ENCODE results near the gene DDN.
A peak's percentile ranks its signal among the peaks of the same experiment; 100 is the strongest.

DDN gene

DNA sequence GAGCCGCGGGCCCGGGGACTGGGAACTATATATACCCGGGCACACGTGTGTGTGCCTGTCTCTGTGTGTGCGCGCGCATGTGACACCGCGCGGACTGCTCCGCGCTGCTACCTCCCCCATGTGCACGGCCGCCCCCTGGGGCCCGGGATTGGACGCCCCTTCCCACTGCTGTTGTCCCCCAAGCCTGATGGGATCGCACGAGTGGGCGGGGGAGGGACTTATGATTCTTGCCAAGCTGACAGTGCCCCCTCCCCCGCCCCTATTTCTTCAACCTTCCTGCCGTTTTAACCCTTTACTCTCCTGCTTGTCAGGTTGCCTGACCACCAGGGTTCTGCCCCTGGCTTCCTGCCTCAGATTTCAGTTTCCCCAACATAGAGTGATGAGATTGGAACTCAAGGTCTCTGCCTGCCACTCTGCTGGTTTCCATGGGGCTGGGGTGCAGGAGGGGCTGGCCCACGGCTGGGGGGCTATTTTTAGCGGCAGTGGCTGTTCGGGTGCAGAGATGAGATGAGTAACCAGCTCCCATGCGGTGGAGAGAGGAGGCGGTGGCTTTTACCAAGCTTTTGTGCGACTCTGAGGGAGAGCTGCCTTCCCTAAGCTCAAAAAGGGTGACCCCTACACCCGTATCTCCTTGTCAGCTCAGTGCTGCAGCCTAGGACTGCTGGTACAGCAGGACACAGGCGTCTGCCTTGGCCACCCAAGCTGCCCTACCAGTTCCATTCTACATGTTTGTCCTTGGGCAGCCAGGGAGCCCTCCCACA, at the start of gene DDN:
Gene DDN (minus strand): TSS at position 5 of the 761 bp plus-strand sequence. CDS start 88 bp downstream, outside the sequence.
- peak; percentile 54 for DNase-seq

DNA sequence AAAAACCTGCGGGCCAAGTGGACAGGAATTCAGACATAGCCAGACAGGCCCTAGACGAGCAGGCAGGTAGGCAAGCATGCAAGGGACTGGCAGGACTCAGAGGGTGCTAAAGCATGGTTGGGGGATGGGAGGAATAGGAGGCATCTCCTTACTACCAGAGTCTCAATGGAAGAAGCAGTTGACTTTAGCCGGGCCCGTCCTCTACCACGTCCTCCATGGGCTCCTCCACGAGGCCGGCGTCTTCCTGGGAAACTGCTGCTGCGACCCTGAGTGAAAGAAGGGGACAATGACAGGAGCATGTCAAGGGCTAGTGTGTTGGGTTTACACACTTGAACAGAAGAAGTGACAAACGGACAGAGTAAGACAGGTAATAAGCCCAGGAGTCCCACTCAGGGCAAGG, 49.8 kb upstream of the DDN start:
- DNase-seq = no peak

DNA sequence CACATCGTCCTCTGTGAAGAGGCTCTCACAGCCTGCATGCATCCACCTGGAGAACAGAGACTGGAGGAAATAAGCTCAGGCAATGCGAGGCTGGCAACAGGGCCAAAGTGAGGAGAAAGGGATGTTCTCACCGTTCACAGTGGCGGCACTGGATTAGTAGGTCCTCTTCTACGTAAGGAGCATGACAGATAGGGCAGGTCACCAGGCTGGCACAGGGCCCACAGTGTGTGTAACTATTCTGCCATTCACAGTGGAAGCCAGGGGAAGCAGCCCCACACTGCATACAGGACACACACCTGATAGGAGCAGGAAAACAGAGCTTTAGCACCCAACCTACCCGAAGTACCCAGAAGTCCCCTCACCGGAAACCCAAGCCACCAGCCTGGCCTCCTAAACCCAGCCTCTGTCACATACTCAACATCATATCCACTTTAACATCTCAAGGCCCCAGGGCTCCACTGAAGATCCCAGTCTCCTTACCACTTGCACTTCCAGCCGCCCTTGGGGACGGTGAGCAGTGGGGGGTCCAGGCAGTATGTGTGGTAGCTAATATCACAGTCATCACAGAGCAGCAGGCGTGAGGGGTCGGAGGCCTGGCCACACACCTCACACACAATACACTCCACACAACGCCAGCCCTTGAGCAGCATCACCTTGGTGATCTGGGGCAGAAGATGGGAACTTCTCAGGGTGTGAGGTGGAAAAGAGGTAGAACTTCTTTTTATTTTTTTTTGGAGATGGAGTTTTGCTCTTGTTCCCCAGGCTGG, 47.1 kb upstream of the DDN start:
- DNase-seq = no peak

DNA sequence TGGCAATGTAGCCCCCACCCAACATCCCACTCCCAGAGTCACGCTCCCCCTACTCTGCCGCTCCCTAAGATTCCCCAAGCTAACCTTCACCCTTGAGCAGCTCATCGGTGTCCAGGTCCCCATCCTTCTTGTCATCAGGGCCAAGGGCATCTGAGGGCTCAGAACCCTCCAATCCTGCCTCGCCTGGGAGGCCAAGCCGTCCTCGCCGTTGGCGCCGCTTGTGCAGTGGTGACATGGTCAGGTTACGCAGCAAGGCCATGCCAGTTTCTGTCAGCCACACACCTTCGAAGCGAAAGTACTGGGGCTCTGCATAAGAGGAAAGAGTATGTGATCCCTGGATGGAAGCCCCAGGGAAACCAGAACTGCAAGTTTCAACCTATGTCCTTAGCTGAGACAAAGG, 45.5 kb upstream of the DDN start:
- DNase-seq = no peak

DNA sequence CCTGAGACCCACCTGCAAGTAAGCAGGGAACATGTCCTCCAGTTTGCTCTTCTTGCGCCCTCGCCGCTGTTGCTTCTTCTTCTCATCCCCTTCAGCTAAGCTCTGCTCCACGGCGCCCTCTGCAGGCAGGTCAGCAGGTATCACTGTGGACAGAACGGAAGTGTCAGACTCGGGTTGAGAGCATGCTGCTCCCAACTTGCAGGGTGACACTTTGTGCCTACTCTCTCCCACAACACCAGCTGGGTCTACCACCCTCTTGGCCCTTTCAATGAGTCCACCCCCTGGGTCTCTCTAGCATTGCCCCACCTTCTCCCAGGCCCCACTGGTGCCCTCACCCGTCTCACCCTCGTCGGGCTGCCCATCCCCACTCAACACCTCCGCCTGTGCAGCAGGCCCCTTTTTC, 44.7 kb upstream of the DDN start:
- peak; percentile 77 for DNase-seq

DNA sequence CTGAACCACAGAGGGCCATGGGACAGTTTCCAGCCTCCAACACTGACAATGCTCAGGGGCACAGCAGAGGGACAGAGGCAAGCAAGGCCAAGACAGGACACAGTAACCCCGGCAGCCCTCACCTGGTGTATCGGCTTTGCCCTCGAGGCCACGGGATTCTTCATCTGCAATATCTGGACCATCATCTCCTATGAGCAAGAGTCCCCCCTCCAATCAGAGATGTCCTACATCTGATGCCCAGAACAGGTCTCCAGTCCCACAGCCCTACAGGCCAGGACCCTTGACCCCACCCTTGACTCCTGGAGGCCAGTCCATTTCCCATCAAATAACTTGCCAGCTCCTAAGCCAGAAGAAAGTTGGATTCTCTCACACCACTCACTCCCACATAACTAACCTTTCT, 44.1 kb upstream of the DDN start:
- DNase-seq = no peak

DNA sequence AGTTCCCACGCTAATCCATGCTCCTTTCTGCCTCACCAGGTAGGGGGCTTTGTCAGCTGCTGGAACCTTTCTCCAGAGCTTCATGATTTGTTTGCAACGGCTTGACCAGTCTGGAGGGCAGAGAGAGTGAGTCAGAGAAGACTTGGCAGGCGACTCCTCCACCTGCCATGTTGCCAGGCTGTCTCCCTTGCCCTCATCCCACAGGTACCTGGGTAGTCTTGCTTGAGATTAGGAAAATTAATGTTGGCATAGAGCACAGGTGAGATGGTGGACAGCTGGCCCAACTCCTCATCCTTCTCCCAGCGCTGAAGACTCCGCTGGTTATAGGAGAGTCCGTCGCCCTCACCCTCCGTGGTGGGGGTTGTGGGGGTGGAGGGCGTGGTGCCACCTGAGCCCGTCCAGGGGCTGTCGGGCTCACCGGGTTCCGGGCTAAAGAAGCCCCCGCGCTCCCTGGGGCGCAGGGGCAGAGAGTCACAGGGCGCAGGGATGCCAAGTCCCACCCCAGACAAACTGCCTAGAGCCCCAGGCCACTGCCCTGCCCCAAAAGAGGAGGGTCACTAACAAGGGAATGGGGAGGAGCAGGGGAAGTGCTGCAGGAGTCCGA, 42.8 kb upstream of the DDN start:
- DNase-seq = no peak

DNA sequence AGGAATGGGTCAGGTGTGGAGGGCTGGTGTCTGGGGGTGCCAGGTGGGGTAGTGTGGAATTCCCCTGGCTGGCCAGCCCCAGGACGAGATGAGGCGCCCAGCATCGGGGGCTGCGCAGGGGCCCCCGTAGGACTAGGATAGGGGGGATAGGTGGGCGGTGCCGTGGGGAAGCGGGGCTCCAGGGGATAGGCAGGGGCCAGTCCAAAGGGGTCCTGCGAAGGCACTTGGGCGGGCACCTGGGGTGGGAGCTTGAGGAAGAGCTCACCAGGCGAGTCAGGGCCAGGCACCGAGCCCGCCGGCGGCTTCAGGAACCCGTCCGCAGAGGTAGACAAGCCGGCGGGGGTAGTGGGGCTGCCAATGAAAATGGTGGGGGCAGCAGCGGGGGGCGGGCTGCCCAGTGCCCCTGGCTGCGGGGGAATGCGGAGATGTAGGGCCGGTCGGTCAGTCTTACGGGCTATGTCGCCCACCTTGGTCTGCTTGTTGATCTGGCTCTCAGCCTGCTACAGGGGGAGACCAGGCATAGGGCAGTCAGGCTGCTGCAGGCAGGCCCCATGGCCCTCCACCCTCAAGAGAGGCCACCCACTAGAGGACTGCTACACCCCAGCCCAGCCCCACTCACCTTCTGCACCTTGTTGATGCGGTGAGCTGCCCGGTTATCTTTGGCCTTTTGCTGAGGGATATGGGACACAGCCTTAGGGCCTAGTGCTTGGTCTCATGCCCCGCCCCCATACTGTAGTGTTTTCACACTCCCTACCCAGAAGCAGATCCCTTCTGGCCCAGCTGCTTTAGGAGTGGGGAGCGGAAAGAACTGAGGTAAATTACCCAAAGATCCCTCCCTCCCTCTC, 42.1 kb upstream of the DDN start:
- DNase-seq = no peak

DNA sequence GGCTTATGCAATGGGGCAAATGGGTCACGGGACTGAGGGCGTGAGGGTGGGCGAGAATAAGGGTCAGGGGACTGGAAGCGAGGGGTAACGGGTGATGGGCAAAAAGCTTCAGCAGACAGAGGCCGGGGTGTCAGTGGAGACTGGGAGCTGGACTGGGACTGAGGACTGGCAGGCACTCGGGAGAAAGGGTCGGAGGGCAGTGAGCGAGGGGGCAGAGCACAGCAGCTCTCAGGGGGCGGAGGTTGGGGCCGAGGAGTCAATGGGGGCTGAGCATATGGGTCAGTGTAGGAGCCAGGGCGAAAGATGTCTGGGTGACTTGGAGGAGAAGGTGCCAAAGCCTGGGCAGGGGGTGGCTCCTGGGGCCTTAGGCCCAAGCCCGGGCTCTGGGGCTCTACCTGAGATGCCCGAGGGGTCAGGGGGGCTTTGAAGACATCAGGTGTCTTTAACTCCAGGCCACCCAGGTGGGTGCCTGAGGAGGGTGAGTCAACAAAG, 41.2 kb upstream of the DDN start:
- no peak for DNase-seq

DNA sequence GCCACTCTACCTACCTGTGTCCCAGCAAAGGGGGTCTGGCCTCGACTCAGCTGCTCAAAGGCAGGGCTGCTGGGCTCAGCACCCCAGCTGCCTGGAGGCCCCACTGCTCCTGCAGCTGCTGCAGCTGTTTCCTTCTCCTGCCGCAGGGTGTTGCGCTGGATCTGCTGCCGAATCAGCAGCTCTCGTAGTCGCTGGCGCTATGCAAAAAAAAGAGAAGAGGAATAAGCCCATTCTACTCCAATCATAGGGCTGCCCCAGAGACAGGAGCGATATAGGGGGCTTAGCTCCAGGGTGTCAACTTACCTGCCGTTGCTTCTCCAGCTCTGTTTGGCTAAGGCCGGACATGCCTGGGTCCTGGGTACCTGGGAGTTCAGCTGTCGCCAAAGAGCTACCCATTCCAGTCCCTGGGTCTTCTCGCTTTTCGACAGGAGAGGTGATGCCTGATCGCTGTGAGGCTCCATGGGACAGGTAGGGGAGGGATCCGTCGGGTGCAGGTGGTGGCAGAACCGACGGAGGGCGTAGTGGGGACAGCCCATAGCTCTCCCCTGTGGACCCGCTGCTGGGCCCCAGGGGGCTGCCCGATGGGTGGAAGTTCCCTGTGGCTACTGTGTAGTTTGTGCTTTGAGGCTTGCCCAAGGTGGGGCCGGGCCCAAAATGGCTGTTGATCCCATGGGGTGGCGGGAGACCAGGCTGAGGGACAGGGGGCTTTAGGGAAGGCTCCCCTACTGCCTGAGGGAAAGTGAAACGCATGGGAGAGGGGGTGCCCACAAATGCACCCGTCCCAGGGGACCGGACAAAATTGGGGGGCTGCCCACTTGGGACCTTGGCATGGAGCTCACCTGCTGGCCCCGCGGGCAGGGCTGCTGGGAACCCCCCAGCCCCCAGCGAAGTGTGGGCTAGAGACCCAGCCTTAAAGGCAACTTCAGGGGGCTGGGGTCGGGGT, 40.5 kb upstream of the DDN start:
- no peak for DNase-seq

DNA sequence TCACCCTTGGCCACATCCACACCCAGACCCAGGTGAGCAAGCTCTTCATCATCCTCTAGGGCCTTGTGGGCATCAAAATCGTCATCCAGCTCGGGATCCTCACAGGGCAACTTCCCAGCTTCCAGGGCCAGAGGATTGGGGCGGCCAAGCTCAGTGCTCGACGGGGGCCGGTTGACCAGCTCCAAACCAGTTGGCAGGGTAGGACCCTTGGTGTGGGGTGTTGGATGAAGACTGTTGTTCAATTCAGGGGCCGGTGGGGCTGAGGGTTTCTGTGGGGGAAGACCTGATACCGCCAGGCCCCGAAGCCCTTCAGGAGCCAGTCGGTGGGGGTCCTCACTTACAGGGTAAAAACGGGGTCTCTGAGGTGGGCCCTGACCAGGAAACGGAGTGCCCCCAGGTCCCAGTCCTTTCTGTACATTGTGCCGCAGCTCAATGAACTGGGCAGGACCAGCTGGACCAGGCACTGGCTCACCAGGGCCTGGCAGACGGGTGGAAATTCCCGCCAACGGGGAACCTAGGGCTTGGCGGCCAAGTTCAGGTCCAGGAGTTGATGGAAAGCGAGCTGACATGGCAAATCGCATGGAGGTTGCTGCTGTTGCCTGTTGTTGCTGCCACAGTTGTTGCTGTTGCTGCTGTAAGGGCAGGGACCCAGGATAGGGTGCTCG, 39.2 kb upstream of the DDN start:
- no peak for DNase-seq

DNA sequence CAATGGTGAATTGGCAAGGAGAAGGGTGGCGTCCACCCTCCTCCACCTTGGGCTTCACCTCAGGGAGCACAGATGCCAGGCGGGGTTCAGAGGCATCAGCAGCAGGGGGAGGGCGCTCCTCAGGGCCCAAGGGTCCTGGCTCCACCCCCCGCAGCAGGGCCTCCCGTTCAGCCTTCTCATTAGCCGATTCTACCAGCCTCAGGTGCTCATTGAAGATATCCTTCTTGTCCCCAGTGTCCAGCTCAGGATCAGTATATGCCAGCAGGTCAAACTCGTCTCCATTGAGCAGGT, 38.7 kb upstream of the DDN start:
- DNase-seq = no peak

DNA sequence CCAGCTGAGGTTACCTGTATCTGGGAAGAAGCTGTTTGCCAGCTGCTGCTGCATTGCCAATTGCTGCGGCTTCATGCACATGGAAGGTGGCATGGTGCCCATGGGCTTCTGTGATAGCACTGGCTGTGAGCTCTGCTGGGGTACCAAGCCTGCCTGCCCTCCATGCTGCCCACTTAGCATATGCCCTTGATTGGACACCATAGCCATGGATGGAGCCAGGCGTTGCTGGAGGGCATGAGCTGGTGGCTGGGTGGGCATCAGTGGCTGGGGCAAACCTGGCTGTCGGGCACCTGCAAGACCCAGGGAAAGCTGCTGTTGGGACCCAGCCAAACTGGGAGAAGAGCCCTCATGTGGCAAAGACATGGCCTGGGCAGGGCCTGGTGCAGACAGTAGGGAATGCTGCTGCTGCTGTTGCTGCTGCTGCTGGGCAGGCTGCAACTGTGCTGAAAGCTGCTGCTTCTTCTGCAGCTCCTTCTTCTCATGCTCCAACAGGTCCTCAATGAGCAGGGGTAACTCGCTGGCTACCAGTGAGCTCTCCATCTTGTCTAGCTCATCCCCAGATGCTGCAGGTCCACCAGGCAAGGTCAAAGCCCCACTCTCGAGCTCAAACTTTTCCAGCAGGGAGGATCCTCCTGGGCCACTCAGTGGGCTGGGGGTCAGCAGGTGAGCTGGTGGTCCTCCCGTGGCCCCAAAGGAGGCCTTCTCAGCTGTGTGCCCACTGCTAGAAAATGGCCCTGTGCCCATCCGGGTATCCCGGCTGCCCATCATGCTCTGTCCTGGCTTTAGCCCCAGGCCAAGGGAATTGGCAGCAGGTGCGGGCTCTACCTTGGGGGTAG, 38.2 kb upstream of the DDN start:
- no peak for DNase-seq

DNA sequence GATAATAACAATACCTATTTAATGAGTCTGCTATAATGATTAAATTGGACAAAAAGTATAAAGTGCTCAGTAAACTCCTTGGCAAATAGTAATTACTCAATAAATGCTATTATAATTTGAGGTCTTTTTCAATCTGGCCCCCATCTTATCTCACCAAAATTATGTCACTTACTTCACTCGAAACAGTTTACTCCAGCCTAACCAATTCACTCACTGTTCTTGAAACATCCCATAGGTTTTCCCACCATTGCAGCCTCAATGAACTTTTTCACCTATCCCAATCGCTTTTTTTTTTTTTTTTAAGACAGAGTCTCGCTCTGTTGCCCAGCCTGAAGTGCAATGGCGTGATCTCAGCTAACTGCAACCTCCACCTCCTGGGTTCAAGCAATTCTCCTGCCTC, 36.9 kb upstream of the DDN start:
- no peak for DNase-seq

DNA sequence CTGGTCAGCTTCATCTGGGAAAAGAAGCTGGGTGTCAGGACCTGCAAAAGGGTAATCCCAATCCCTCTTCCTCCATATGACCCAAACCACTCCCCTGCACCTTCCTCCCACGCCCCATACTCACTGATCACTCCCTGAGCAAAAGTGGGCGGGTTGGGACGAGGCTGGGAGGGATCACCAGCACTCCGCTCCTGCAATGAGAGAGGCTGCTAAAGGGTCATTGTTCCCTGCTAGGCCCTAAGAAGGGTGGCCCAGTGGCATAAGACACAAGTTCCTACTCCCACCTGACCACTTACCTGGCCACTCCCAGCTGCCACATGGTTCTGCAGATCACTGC, 35.1 kb upstream of the DDN start:
- no peak for DNase-seq

DNA sequence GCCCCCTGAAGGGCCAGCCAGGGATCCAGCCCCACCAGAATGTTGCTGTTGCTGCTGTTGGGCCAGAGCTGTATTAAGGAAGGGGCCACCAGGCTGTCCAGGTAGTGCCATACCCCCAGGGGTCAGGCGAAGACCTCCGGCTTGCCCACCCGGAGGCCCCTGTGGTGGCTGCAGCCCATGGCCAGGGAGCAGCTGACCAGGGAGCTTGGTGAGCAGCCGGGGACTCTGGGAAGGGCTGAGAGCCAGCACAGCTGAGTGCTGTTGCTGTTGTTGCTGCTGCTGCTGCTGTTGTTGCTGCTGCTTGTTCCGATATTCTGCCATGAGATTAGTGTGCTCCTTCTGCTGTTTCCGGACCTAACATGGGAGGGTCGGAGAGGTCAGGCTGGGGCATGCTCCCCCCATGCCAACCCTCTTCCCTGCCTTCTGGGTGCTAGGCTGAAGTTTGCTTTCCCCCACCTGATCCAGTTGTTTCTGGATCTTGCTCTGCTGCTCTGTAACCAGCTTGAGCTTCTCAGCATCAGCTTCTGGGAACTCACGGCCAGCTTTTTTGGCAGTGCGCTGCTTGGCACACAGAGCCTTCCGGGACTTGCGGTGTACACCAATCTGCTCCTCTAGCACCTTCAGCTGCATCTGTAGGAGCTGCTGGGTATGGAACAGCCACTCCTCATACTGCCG, 34.6 kb upstream of the DDN start:
- no peak for DNase-seq

DNA sequence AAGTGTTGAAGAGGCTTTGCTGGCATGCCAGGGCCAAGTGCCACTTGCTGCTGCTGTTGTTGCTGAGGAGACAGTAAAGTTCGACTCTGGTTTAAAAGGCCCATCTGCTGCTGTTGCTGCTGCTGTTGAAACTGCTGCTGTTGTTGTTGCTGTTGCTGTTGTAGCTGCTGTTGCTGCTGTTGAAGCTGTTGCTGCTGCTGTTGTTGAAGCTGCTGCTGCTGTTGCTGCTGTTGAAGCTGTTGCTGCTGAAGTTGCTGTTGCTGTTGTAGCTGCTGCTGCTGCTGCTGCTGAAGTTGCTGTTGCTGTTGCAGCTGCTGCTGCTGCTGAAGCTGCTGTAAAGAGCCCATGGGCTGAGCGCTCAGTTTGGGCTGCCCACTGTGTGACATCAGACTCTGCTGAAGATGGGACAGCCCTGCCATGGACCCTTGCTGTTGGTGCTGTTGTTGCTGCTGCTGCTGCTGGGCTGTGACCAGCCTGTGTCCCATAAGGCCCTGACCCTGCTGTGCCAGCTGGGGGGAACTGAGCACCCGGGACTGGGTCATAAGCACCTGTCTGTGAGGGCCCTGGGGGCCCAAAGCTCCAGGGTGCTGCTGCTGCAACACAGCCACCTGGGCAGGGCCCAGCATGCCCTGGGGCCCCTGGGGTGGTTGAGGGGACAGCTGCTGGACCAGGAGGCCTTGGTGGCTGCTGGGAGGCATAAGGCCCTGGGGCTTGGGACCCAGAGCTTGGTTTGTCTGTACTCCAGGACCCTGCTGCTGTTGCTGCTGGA, 33.7 kb upstream of the DDN start:
- no peak for DNase-seq

DNA sequence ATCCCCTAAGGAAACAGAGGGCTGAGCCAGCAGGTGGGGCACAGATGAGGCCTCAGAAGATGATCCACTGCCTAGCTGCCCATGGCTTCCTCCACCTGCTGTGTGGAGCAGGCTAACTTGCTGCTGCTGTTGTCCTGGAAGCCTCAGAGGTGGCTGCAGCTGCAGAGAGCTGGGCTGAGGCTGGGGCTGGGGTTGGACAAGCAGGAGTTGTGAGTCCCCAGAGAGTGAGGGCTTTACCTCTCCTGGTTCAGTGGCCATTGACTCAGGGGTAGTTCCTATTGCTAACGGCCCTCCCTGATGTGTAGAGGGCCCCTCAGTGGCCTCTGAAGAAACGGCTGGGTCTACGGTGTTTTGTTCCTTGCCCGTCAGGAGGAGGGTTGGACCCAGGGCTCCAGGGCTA, 33.1 kb upstream of the DDN start:
- DNase-seq = no peak

DNA sequence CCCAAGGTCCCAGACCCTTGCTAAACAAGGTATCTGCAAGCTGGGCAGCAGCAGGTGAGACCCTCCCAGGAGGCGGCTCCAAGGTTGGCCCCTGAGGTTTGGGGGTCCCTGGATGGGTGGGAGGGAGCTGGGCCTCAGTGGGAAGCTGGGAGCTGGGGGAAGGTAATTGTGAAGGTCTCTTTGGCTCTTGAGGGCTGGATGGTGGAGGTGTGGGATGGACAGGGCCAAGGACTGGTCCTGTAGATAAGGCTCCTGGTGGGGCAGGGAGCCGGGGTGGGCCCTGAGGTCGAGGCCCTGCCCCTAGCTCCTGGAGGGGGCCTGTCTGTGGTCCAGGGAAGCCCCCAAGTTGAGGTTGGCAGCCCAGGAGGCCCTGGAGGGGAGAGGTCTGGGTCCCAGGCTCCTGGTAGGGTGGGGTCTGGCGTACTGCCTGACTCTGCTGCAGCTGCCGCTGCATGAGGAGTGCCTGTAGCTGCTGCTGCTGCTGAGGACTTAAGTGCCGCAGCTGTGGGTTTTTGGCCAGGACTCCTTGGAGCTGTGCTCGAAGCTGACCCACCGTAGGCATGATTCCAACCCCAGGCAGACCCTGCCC, 32.5 kb upstream of the DDN start:
- DNase-seq = no peak

All from activated naive CD4-positive, alpha-beta T cell treated with Interleukin-2 at 50 U/mL for 16 hours (primary cell).